ENCODE data around the gene MAN2A2. TPM values are rescaled to one million over a fixed set of nuclear protein-coding genes. Genes with fewer than 3 reads are reported as not detected.
A peak's percentile ranks its signal among the peaks of the same experiment; 100 is the strongest.

The MAN2A2 gene
- total and polyA plus RNA-seq, 9 of the 15 experiments (the other 6 are each of a cell fraction or from before 2014, with no cell fraction given) = 7.3 to 151 (median 43.4) TPM

GRCh38 chr15:90917569-90917968, 14.5 kb downstream of the MAN2A2 start:
- Histone ChIP-seq H3K9me3 (replicated peaks; ENCODE audit: control insufficient read depth, insufficient read depth, low read depth, low read length) (no peaks in the 10 kb centered on the region), H3K4me3 (no peak overlapping the region), H4K20me1 (replicated peaks; ENCODE audit: control insufficient read depth, insufficient read depth, low read length) (no peaks in the 10 kb centered on the region), H3K4me2 (ENCODE audit: insufficient read depth, low read length) (no peak overlapping the region), H3K27me3 (ENCODE audit: control insufficient read depth in 2 of 2, insufficient read depth in 2 of 2, low read length in 2 of 2) (no peaks in the 10 kb centered on the region), H3K9me1 (ENCODE audit: control insufficient read depth, insufficient read depth, low read length) (no peaks in the 10 kb centered on the region), H3K4me1 (replicated peaks in 1 of 2; ENCODE audit: control insufficient read depth in 2 of 2, insufficient read depth in 2 of 2, low read length in 2 of 2) (peaks cover 22 to 25% of the 10 kb centered on the region in 2 experiments), H2AFZ (ENCODE audit: low read depth, low read length) (no peak overlapping the region), H3K79me2 (ENCODE audit: control insufficient read depth, insufficient read depth, low read length) (peaks cover 6% of the 10 kb centered on the region; the same call in 2 of the 3 replicates), H3K9ac (ENCODE audit: insufficient read depth in 1 of 2, low read depth in 2 of 2, low read length in 2 of 2) (peak overlapping the region in 1 of 2 experiments; percentile 72; a peak in 1 of 4 replicates), H3K36me3 (ENCODE audit: control insufficient read depth, insufficient read depth, low read length) (peaks cover 98% of the 10 kb centered on the region), H3K27ac (ENCODE audit: extremely low read depth, low read depth, low read length) (no peak overlapping the region; the same call in 2 of the 3 replicates)
- intact Hi-C loops (cut with micrococcal nuclease) (no loop called here), in situ Hi-C loops (cut with MboI) (no loop called here)
- DNase-seq (ENCODE audit: extremely low read depth in 1 of 4, low spot score in 3 of 4) (no peak), ATAC-seq (no peak), FAIRE-seq (no peak)
- ChIA-PET POLR2A (interaction anchor here (1.1 to 4.7 kb wide), 5 partner anchors 9 to 15 kb away, joined by 3 to 54 read pairs (median 9); partner anchors contain the start of genes HDDC3 and MAN2A2), CTCF (ENCODE audit: low intra/inter-chr PET ratio) (no interaction called here)
- BruUV-seq (replicated peaks) = no TSS peak
- WGBS (ENCODE audit: insufficient coverage, low coverage, missing lambda C conversion rate) = over 99% methylated on average over 12 of the region's 12 CpGs
- TF ChIP-seq MBD1 (CRISPR knock-in tag; IDR thresholded peaks at IDR 0.05) (no peak), MXI1 (IDR thresholded peaks at IDR 0.05; ENCODE audit: low read depth, low read length) (no peak), TEAD2 (tag; IDR thresholded peaks at IDR 0.05) (no peak), SMARCE1 (IDR thresholded peaks at IDR 0.05) (no peak), POLR2A (conservative IDR thresholded peaks at IDR 0.05) (peak; percentile 17), DNMT1 (IDR thresholded peaks at IDR 0.05) (no peak), COPS2 (conservative IDR thresholded peaks at IDR 0.05) (no peak), HNRNPL (IDR thresholded peaks at IDR 0.05; ENCODE audit: low read depth, low read length) (no peak), MAX (CRISPR knock-in tag; IDR thresholded peaks at IDR 0.05) (0 out of 2 replicates have a peak, but pooled peaks have one; percentile 23), XRCC3 (IDR thresholded peaks at IDR 0.05) (no peak)
- TF ChIP-seq, protein P1, sequence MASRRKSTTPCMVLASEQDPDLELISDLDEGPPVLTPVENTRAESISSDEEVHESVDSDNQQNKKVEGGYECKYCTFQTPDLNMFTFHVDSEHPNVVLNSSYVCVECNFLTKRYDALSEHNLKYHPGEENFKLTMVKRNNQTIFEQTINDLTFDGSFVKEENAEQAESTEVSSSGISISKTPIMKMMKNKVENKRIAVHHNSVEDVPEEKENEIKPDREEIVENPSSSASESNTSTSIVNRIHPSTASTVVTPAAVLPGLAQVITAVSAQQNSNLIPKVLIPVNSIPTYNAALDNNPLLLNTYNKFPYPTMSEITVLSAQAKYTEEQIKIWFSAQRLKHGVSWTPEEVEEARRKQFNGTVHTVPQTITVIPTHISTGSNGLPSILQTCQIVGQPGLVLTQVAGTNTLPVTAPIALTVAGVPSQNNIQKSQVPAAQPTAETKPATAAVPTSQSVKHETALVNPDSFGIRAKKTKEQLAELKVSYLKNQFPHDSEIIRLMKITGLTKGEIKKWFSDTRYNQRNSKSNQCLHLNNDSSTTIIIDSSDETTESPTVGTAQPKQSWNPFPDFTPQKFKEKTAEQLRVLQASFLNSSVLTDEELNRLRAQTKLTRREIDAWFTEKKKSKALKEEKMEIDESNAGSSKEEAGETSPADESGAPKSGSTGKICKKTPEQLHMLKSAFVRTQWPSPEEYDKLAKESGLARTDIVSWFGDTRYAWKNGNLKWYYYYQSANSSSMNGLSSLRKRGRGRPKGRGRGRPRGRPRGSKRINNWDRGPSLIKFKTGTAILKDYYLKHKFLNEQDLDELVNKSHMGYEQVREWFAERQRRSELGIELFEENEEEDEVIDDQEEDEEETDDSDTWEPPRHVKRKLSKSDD (conservative IDR thresholded peaks at IDR 0.05; ENCODE audit: low read length) = no peak
- TF ChIP-seq, protein P2, sequence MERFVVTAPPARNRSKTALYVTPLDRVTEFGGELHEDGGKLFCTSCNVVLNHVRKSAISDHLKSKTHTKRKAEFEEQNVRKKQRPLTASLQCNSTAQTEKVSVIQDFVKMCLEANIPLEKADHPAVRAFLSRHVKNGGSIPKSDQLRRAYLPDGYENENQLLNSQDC (CRISPR knock-in tag; IDR thresholded peaks at IDR 0.05) = no peak
